Measurements from ENCODE around the gene LYSET. TPM values are rescaled to one million over a fixed set of nuclear protein-coding genes. Genes with fewer than 3 reads are reported as not detected.

LYSET gene
- total and polyA plus RNA-seq, 7 donors, result 10.0 to 58.3 (median 16.9) TPM

GRCh38 chr14:93186466-93186865, 1.3 kb downstream of the LYSET start:
- Histone ChIP-seq H3K9me3 (no peaks in the 10 kb centered on the region), H3K27me3 (no peaks in the 10 kb centered on the region), H3K27ac (peak overlapping the region; percentile 12 to 96 (median 96)), H3K36me3 (peaks cover 0 to 32% (median 0%) of the 10 kb centered on the region in 4 donors), H3K4me1 (peaks cover 0 to 35% (median 31%) of the 10 kb centered on the region in 4 donors), H3K4me3 (no peak overlapping the region)
- WGBS, 2 donors, result 79 to 81% methylated on average over 6 of the region's 6 CpGs
- TF ChIP-seq EP300 (IDR thresholded peaks at IDR 0.05), result no peak
- TF ChIP-seq POLR2A (IDR thresholded peaks at IDR 0.05), result no peak
- no peak for TF ChIP-seq CTCF (IDR thresholded peaks at IDR 0.05)
- TF ChIP-seq POLR2AphosphoS5 (IDR thresholded peaks at IDR 0.05), result no peak
- intact Hi-C loops (cut with DNase I), result no loop called here
- DNase-seq, result no peak

GRCh38 chr14:93186956-93187355, 1.8 kb downstream of the LYSET start:
- no peak overlapping the region for H3K27ac ChIP-seq
- H3K9me3 ChIP-seq, result no peaks in the 10 kb centered on the region
- no peak for DNase-seq
- no peak overlapping the region for H3K4me3 ChIP-seq
- TF ChIP-seq POLR2AphosphoS5 (IDR thresholded peaks at IDR 0.05) (no peak), CTCF (IDR thresholded peaks at IDR 0.05) (no peak), EP300 (IDR thresholded peaks at IDR 0.05) (no peak)
- WGBS, 2 donors, result 96 to 99% methylated on average over 3 of the region's 3 CpGs
- H3K27me3 ChIP-seq, result no peaks in the 10 kb centered on the region
- H3K4me1 ChIP-seq, result peaks cover 0 to 35% (median 31%) of the 10 kb centered on the region in 4 donors
- H3K36me3 ChIP-seq, result peaks cover 0 to 27% (median 0%) of the 10 kb centered on the region in 4 donors
- intact Hi-C loops (cut with DNase I), result no loop called here

- no peak for DNase-seq
- TF ChIP-seq CTCF (IDR thresholded peaks at IDR 0.05), result no peak
- TF ChIP-seq POLR2A (IDR thresholded peaks at IDR 0.05), result no peak
- no peak for TF ChIP-seq EP300 (IDR thresholded peaks at IDR 0.05)
- no peak for TF ChIP-seq POLR2AphosphoS5 (IDR thresholded peaks at IDR 0.05)
- no peaks in the 10 kb centered on the region for H3K9me3 ChIP-seq
- 49 to 86% methylated on average over 1 of the region's 1 CpG for WGBS, 2 donors
- intact Hi-C loops (cut with DNase I), result no loop called here
- H3K4me1 ChIP-seq, result no peaks in the 10 kb centered on the region
- no peak overlapping the region for H3K4me3 ChIP-seq
- no peak overlapping the region for H3K27ac ChIP-seq
- no peaks in the 10 kb centered on the region for H3K27me3 ChIP-seq
- no peaks in the 10 kb centered on the region for H3K36me3 ChIP-seq
Measured at GRCh38 chr14:93195316-93195999, 10.3 kb downstream of the LYSET start.

DNA sequence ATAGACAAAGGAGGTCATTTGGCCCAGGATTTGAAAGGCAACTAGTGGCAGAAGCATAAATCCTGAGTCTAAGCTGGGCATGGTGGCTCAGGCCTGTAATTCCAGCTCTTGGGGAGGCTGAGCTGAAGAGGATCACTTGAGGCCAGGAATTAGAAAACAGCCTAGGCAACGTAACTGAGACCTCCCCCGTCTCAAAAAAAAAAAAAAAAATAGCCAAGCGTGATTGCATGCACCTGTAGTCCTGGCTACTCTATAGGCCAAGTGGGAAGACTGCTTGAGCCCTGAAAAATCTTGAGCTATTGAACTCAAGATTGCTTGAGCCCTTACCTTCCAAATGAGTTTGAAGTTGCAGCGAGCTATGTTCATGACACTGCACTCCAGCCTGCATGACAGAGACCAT, 13.9 kb downstream of the LYSET start:
- H3K27me3 ChIP-seq, result no peaks in the 10 kb centered on the region
- intact Hi-C loops (cut with DNase I), result no loop called here
- no peaks in the 10 kb centered on the region for H3K36me3 ChIP-seq
- no peaks in the 10 kb centered on the region for H3K4me1 ChIP-seq
- WGBS, 2 donors, result 88 to 96% methylated on average over 4 of the region's 4 CpGs
- no peak overlapping the region for H3K27ac ChIP-seq
- no peak overlapping the region for H3K4me3 ChIP-seq
- no peak for DNase-seq
- no peaks in the 10 kb centered on the region for H3K9me3 ChIP-seq
- TF ChIP-seq CTCF (IDR thresholded peaks at IDR 0.05) (no peak), EP300 (IDR thresholded peaks at IDR 0.05) (no peak), POLR2A (IDR thresholded peaks at IDR 0.05) (no peak), POLR2AphosphoS5 (IDR thresholded peaks at IDR 0.05) (no peak)

DNA sequence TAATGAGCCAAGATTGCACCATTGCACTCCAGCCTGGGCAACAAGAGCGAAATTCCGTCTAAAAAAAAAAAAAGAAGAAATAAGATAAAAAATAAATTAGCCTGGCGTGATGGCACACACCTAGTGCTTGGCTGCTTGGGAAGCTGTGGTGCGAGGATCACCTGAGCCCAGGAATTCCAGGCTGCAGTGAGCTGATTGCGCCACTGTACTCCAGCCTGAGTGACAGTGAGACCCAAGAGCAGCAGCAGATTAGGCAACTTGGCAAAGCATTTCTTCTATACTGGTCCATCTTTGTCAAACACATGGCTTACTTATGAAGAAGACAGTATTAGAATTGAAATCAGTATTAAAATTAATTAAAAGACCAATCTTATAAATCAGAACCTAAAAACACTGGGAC, 15.4 kb downstream of the LYSET start:
- TF ChIP-seq EP300 (IDR thresholded peaks at IDR 0.05), result no peak
- TF ChIP-seq POLR2AphosphoS5 (IDR thresholded peaks at IDR 0.05), result no peak
- no peak overlapping the region for H3K4me3 ChIP-seq
- H3K36me3 ChIP-seq, result no peaks in the 10 kb centered on the region
- intact Hi-C loops (cut with DNase I), result loop anchor here (10.0 kb wide), 1 partner anchor 584 kb away; the partner anchor contains the start of gene PRIMA1
- peaks cover 0 to 9% (median 6%) of the 10 kb centered on the region in 4 donors for H3K4me1 ChIP-seq
- no peaks in the 10 kb centered on the region for H3K27me3 ChIP-seq
- H3K9me3 ChIP-seq, result no peaks in the 10 kb centered on the region
- no peak overlapping the region for H3K27ac ChIP-seq
- WGBS, 2 donors, result 98% methylated on average over 5 of the region's 5 CpGs
- DNase-seq, result no peak

Measured in sigmoid colon (tissue), 7 donors.